NB4 (cell line): ENCODE measurements around the gene MAPK6.

Source experiments
- CTCF ChIP-seq: IDR thresholded peaks from one replicate; pipeline ENCODE4 v1.5.1; 2012; ENCODE audit warnings: low read depth, low read length
- POLR2A ChIP-seq: IDR thresholded peaks from 2 replicates; pipeline ENCODE4 v1.6.1; 2011; ENCODE audit warnings: mild to moderate bottlenecking; ENCODE audit not compliant: insufficient read length; ENCODE audit errors: extremely low read depth

GRCh38 chr15:52095597-52096262 is 76.7 kb downstream of the MAPK6 start:
- no peak for TF ChIP-seq CTCF
- no peak for TF ChIP-seq POLR2A
